ENCODE results near the gene DSCAML1.

DSCAML1 gene

GRCh38 chr11:117696540-117696939 is 100.5 kb downstream of the DSCAML1 start:
- H3K27me3 ChIP-seq (replicated peaks), result no peaks in the 10 kb centered on the region
- no peak for DNase-seq
- no peaks in the 10 kb centered on the region for H3K36me3 ChIP-seq (replicated peaks)
- no peak overlapping the region for H3K27ac ChIP-seq
- in situ Hi-C loops (cut with HindIII; ENCODE audit: low pct_ligation_motif_present, low sequenced_read_pairs), result no loop called here
- TF ChIP-seq, protein P1, sequence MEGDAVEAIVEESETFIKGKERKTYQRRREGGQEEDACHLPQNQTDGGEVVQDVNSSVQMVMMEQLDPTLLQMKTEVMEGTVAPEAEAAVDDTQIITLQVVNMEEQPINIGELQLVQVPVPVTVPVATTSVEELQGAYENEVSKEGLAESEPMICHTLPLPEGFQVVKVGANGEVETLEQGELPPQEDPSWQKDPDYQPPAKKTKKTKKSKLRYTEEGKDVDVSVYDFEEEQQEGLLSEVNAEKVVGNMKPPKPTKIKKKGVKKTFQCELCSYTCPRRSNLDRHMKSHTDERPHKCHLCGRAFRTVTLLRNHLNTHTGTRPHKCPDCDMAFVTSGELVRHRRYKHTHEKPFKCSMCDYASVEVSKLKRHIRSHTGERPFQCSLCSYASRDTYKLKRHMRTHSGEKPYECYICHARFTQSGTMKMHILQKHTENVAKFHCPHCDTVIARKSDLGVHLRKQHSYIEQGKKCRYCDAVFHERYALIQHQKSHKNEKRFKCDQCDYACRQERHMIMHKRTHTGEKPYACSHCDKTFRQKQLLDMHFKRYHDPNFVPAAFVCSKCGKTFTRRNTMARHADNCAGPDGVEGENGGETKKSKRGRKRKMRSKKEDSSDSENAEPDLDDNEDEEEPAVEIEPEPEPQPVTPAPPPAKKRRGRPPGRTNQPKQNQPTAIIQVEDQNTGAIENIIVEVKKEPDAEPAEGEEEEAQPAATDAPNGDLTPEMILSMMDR (IDR thresholded peaks at IDR 0.05; ENCODE audit: low read depth, low read length, missing control alignments), result no peak
- no peak overlapping the region for H3K4me3 ChIP-seq (ENCODE audit: low read depth, low read length)

DNA sequence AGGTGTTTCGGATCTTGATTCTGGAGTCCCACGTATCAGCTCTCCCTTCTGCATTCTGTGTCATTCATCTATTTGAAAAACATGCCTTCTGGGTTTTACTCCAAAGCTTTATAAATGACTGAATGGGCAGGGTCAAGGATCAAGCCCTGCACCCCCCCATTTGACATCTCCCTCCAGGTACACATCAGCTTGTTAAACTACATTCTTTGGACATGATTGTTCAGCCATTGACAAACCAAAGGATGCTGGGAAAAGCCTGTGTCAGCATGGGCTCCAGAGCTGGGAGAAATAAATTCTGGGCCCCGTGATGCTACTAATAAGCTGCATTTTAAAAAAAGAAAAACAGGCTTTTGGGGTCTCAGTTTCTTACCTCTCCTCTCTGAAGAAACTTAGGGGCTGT is 103.7 kb downstream of the DSCAML1 start:
- Histone ChIP-seq H3K4me3 (ENCODE audit: low read depth, low read length) (no peak overlapping the region), H3K27ac (no peak overlapping the region), H3K27me3 (replicated peaks) (no peaks in the 10 kb centered on the region), H3K36me3 (replicated peaks) (no peaks in the 10 kb centered on the region)
- in situ Hi-C loops (cut with HindIII; ENCODE audit: low pct_ligation_motif_present, low sequenced_read_pairs), result no loop called here
- DNase-seq, result no peak
- TF ChIP-seq, protein P1 (IDR thresholded peaks at IDR 0.05; ENCODE audit: low read depth, low read length, missing control alignments), result no peak

GRCh38 chr11:117691516-117691915 is 105.5 kb downstream of the DSCAML1 start:
- no peaks in the 10 kb centered on the region for H3K36me3 ChIP-seq (replicated peaks)
- H3K27me3 ChIP-seq (replicated peaks), result no peaks in the 10 kb centered on the region
- TF ChIP-seq, protein P1 (IDR thresholded peaks at IDR 0.05; ENCODE audit: low read depth, low read length, missing control alignments), result no peak
- in situ Hi-C loops (cut with HindIII; ENCODE audit: low pct_ligation_motif_present, low sequenced_read_pairs), result no loop called here
- H3K27ac ChIP-seq, result no peak overlapping the region
- no peak overlapping the region for H3K4me3 ChIP-seq (ENCODE audit: low read depth, low read length)
- no peak for DNase-seq

DNA sequence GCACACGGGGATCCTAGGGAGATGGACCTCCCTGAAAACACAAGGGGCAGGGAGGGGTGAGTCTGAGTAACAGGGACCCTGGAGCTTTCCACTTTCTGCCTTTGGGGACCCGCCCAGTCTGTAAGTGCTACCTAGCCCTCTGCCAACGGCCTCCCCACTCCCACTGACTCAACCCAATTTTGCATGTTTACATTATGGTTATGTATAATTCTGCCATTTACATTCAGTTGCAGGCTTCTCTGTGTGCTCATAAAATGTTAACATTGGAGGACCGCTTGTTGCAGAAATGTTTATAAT is 105.8 kb downstream of the DSCAML1 start:
- Histone ChIP-seq H3K27me3 (replicated peaks) (no peaks in the 10 kb centered on the region), H3K4me3 (ENCODE audit: low read depth, low read length) (no peak overlapping the region), H3K27ac (no peak overlapping the region), H3K36me3 (replicated peaks) (no peaks in the 10 kb centered on the region)
- TF ChIP-seq, protein P1 (IDR thresholded peaks at IDR 0.05; ENCODE audit: low read depth, low read length, missing control alignments), result no peak
- in situ Hi-C loops (cut with HindIII; ENCODE audit: low pct_ligation_motif_present, low sequenced_read_pairs), result no loop called here
- no peak for DNase-seq

GRCh38 chr11:117690484-117691217 is 106.4 kb downstream of the DSCAML1 start:
- in situ Hi-C loops (cut with HindIII; ENCODE audit: low pct_ligation_motif_present, low sequenced_read_pairs), result no loop called here
- no peak for DNase-seq

More at GRCh38 chr11:117690484-117691217, 106.4 kb downstream of the DSCAML1 start:
- no peak overlapping the region for H3K27ac ChIP-seq
- no peaks in the 10 kb centered on the region for H3K36me3 ChIP-seq (replicated peaks)
- H3K4me3 ChIP-seq (ENCODE audit: low read depth, low read length), result no peak overlapping the region
- TF ChIP-seq, protein P1 (IDR thresholded peaks at IDR 0.05; ENCODE audit: low read depth, low read length, missing control alignments), result no peak
- H3K27me3 ChIP-seq (replicated peaks), result no peaks in the 10 kb centered on the region

Measured in brain microvascular endothelial cell (primary cell).